GM21576 (cell line): ENCODE results near the gene PREX1.

Experiments used
- ATAC-seq: cut with Tn5 transposase; IDR thresholded peaks from one replicate; pipeline ENCODE4 v1.9.1; 2021; ENCODE audit warnings: mild to moderate bottlenecking, moderate library complexity; ENCODE audit not compliant: unreplicated experiment

PREX1 gene

GRCh38 chr20:48685300-48685699, 142.5 kb downstream of the PREX1 start:
- ATAC-seq: no peak

DNA sequence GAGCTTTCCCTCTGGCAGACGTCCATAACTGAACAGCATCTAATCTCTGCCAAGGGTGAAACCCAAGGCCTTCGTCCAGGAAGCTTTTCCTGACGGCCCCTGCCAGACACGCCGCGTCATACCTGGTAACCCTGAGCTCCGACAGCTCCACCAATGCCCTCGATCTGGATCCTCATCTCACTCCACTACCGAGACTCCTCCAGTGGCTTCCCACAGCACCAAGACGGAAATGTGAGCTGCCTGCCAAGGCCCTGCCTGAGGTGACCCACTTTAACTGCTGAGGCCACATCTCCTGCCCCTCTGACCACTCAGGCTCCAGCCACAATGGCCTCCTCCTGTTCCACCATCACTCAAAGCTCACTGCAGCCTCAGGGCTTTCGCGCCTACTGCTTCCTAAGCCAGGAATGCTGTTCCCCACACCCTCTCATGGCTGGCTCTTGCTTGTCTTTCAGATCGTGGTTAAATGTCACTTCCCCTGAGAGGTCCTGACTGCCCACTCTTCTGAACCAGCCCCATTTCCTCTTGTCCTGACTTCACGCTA, 143.2 kb downstream of the PREX1 start:
- no peak for ATAC-seq

- ATAC-seq: no peak
Measured at GRCh38 chr20:48683467-48684175, 144.2 kb downstream of the PREX1 start.

DNA sequence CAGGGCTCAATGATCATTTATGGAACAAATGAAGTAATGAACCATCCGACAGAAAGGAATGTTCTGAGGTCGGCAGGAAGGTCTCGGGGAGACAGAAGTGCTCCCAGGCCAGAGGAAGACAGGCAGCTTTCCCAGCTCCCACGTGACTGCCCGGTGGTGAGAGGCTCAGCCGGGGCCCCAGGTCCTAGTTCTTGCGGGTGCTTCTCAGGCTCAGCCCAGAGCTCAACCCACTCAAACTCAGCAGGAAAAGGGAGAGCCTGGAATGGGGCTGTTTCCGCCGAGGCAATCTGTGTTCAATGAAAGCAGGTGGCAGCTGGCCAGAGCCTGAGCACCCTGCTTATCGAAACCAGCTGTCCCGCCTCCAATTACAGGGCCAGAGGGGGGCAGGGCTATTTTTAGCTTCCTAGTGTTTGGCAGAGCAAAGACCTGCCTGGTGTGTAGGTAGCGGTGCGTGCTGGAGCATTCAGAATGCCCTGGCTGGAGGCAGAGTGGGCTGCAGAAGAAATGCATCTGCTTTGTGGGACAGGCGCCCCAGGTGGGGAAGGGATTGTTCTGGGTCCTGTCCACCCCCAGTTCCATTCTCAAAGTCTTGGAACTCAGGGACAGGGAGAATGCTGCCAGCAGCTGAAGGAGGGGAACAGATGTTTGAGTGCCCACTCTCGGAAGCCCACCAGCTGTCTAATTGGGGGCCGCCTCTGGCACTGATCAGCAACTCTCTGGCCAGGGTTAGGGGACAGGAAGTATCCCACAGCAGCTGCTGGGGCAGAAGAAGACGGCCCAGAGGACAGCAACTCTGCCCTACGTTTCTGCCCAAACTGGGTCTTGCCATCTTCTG, 145.1 kb downstream of the PREX1 start:
- ATAC-seq: no peak

DNA sequence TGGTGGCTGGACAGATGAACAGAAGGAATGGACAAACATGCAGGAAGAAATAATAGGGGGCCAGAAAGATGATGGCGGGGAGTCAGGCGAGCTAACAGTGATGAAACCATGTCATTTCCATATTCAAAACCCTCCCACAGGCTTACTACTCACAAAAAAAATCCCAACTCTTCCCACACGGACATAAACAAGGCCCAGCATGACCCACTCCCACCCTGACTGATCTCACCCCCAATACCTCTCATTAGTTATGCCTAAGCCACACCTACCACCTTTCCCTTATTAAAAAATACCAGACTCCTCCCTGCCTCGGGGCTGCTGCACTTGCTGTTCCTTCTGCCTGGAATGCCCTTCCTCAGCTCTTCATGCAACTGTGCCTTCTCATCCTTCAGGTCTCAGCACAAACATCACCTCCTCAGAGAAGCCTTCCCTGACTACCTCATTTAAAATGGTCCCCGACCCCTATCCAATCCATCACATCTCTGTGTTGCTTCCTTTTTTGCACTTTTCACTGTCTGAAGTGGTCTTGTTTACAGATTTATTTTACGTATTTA, 145.8 kb downstream of the PREX1 start:
- ATAC-seq: no peak

GRCh38 chr20:48681201-48681872, 146.5 kb downstream of the PREX1 start:
- ATAC-seq: no peak

GRCh38 chr20:48680650-48681049, 147.1 kb downstream of the PREX1 start:
- no peak for ATAC-seq

DNA sequence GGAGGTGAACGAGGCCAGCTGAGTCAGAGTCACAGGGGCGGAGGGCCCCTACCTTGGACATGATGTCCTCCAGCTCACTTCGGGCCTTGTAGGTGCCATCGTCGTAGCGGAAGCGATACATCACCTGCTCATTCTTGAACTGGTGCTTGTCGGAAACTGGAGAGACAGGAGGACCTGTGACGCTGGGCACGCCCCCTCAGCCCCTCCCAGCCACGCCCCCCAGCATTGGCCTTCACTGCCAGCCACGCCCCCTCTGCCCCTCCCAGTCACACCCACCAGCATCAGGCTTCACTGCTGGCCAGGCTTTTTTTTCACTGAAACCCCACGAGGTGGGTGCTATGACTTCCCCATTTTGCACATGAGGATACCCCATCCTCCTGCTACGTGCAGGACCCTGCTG, 148.2 kb downstream of the PREX1 start:
- ATAC-seq: no peak

- no peak for ATAC-seq
Measured at GRCh38 chr20:48679011-48679410, 148.8 kb downstream of the PREX1 start.

DNA sequence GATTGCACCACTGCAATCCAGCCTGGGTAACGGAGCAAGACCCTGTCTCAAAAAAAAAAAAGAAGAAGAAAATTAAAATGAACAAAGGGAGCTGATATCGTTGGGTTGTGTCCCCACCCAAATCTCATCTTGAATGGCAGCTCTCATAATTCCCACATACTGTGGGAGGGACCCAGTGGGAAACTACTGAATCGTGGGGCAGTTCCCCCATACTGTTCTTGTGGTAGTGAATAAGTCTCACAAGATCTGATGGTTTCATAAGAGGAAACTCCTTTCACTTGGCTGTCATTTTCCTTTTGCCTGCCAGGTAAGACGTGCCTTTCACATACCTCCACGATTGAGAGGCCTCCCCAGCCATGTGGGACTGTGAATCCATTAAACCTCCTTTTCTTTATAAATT, 149.4 kb downstream of the PREX1 start:
- ATAC-seq: no peak

GRCh38 chr20:48676795-48677460, 150.9 kb downstream of the PREX1 start:
- ATAC-seq: no peak

DNA sequence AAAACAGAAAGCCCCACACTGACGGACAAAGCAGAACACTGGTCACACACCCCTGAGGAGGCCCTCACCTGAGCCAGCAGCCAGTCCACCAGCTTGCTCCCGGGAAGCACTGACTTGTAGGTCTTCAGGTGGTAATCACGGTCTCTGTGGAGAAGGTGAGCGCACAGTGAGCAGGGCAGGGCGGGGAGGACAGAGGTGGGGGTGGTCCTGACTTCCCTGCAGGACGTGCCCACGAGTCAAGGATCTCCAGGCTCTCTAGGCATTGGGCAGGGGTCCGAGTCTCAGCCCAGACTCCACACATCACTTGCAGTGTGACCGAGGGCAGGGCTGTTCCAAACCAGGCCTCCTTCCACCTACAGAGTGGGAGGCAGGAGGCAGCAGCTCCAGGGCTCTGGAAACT, 151.7 kb downstream of the PREX1 start:
- ATAC-seq: no peak

DNA sequence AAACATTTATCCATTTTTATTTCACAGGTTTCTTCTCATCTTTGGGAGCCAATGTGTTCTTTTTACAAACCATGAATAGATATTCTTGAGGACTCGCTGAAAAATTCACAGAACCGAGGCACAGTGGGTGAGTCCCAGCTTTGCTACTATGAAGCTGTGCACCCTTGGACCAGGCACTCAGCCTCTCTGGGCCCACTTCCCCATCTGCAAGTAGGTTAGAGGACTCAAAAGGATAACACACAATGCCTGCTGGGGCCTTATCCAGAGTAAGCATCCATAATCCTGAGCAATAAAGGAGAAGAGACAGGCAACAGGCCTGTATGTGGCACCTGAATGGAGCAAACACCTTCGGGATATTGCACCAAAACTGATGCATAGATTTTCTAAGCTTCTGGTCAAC, 153.3 kb downstream of the PREX1 start:
- ATAC-seq: no peak

GRCh38 chr20:48673507-48673906, 154.3 kb downstream of the PREX1 start:
- ATAC-seq: no peak

GRCh38 chr20:48672324-48672723, 155.5 kb downstream of the PREX1 start:
- ATAC-seq: no peak

- ATAC-seq: no peak
Measured at GRCh38 chr20:48671141-48671540, 156.7 kb downstream of the PREX1 start.

GRCh38 chr20:48669946-48670605, 157.7 kb downstream of the PREX1 start:
- ATAC-seq: no peak

GRCh38 chr20:48668451-48668946, 159.3 kb downstream of the PREX1 start:
- ATAC-seq: no peak

GRCh38 chr20:48667889-48668413, 159.8 kb downstream of the PREX1 start:
- no peak for ATAC-seq

DNA sequence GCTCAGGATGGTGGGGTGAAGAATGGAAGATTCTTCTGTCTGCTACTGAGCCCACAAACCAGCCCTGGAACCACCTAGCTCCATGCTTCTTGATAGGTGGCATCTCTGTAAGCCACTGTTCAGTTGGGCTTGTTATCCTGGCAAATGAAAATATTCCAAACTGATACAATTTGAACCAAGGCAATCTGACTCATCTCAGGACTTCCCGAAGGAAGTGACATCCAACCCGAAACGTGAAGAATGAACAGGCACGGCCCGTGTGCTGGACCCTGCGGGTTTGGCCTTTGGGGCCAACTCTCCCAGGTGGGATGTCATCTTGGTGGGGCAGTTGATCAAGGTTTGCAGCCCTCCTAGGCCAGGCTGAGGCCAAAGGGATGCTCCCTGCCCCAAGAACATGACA, 160.3 kb downstream of the PREX1 start:
- ATAC-seq: no peak
